ENCODE results near the gene KLHL26. TPM values are rescaled to one million over a fixed set of nuclear protein-coding genes. Genes with fewer than 3 reads are reported as not detected.

KLHL26 gene
- total and polyA plus RNA-seq, 9 of the 15 experiments (the other 6 are each of a cell fraction or from before 2014, with no cell fraction given): 0.13 to 13.3 (median 1.4) TPM

- TF ChIP-seq ARID4B (CRISPR knock-in tag; IDR thresholded peaks at IDR 0.05): no peak
- no peak for TF ChIP-seq HEY1 (CRISPR knock-in tag; IDR thresholded peaks at IDR 0.05; ENCODE audit: borderline replicate concordance)
- no peak for TF ChIP-seq NFXL1 (CRISPR knock-in tag; IDR thresholded peaks at IDR 0.05)
- no peak for TF ChIP-seq ELF4 (CRISPR knock-in tag; IDR thresholded peaks at IDR 0.05)
- no peak for TF ChIP-seq ZNF609 (CRISPR knock-in tag; IDR thresholded peaks at IDR 0.05; ENCODE audit: borderline replicate concordance)
- TF ChIP-seq MCM5 (IDR thresholded peaks at IDR 0.05; ENCODE audit: low read depth): no peak
- no peak for TF ChIP-seq ZFP91 (CRISPR knock-in tag; IDR thresholded peaks at IDR 0.05)
- TF ChIP-seq MIER1 (IDR thresholded peaks at IDR 0.05; ENCODE audit: low read depth): no peak
These were observed 68.1 kb downstream of the KLHL26 start (continued) for GRCh38 chr19:18704971-18705370.
